Measurements from ENCODE around the gene MAG.

MAG gene

GRCh38 chr19:35360880-35361420 is 69.0 kb downstream of the MAG start:
- Histone ChIP-seq H3K9me3 (ENCODE audit: insufficient read depth, low read depth, low read length) (no peaks in the 10 kb centered on the region), H3K36me3 (ENCODE audit: insufficient read depth, low read length) (no peaks in the 10 kb centered on the region), H3K9ac (ENCODE audit: low read depth, low read length) (no peak overlapping the region), H3K27me3 (ENCODE audit: insufficient read depth, low read length) (no peaks in the 10 kb centered on the region), H3K27ac (ENCODE audit: low read depth, low read length) (no peak overlapping the region), H3K4me1 (ENCODE audit: insufficient read depth, low read length) (no peaks in the 10 kb centered on the region), H3K4me3 (ENCODE audit: low read length) (no peak overlapping the region)
- WGBS: 83% methylated on average over 5 of the region's 5 CpGs

GRCh38 chr19:35362261-35363000 is 70.5 kb downstream of the MAG start:
- 90% methylated on average over 8 of the region's 14 CpGs for WGBS

GRCh38 chr19:35363001-35363590 is 71.1 kb downstream of the MAG start:
- Histone ChIP-seq H3K27me3 (ENCODE audit: insufficient read depth, low read length) (no peaks in the 10 kb centered on the region), H3K9ac (ENCODE audit: low read depth, low read length) (no peak overlapping the region), H3K9me3 (ENCODE audit: insufficient read depth, low read depth, low read length) (no peaks in the 10 kb centered on the region), H3K4me3 (ENCODE audit: low read length) (no peak overlapping the region), H3K27ac (ENCODE audit: low read depth, low read length) (no peak overlapping the region), H3K4me1 (ENCODE audit: insufficient read depth, low read length) (no peaks in the 10 kb centered on the region), H3K36me3 (ENCODE audit: insufficient read depth, low read length) (no peaks in the 10 kb centered on the region)
- 94% methylated on average over 11 of the region's 11 CpGs for WGBS

More at GRCh38 chr19:35362261-35363000, 70.5 kb downstream of the MAG start:
- H3K36me3 ChIP-seq (ENCODE audit: insufficient read depth, low read length): no peaks in the 10 kb centered on the region
- no peak overlapping the region for H3K27ac ChIP-seq (ENCODE audit: low read depth, low read length)
- H3K9me3 ChIP-seq (ENCODE audit: insufficient read depth, low read depth, low read length): no peaks in the 10 kb centered on the region
- H3K4me3 ChIP-seq (ENCODE audit: low read length): no peak overlapping the region
- no peak overlapping the region for H3K9ac ChIP-seq (ENCODE audit: low read depth, low read length)
- H3K4me1 ChIP-seq (ENCODE audit: insufficient read depth, low read length): no peaks in the 10 kb centered on the region
- no peaks in the 10 kb centered on the region for H3K27me3 ChIP-seq (ENCODE audit: insufficient read depth, low read length)
